OCI-LY1 (cell line): ENCODE data around the gene MGAT4B.

Experiments
- H2AFZ ChIP-seq: fragments of 200-600 bp; sonication (generic), shearing (Covaris generic); 2 replicates; pipeline ENCODE4 v1.6.0; 2014; ENCODE audit warnings: antibody characterized with exemption, mild to moderate bottlenecking, low read length
- H3F3A ChIP-seq: fragments of 200-600 bp; sonication (generic), shearing (Covaris generic); 2 replicates; pipeline ENCODE4 v1.6.0; 2014; ENCODE audit warnings: mild to moderate bottlenecking, antibody characterized with exemption, low read length, moderate library complexity; ENCODE audit not compliant: insufficient read depth
- H3K27ac ChIP-seq: fragments of 200-600 bp; sonication (generic); 2 replicates; pipeline ENCODE4 v1.5.1; 2014; ENCODE audit warnings: low read length, mixed run types, mild to moderate bottlenecking, low read depth; ENCODE audit not compliant: poor library complexity, severe bottlenecking
- H3K27me3 ChIP-seq: fragments of 200-600 bp; sonication (generic); 2 replicates; pipeline ENCODE4 v1.6.0; 2014; ENCODE audit warnings: antibody characterized with exemption, mild to moderate bottlenecking, low read length, moderate library complexity; ENCODE audit not compliant: insufficient read depth
- H3K36me3 ChIP-seq: fragments of 200-600 bp; sonication (generic); 2 replicates; pipeline ENCODE4 v1.6.1; 2014; ENCODE audit warnings: mild to moderate bottlenecking, antibody characterized with exemption, low read length, moderate library complexity, mixed read lengths; ENCODE audit not compliant: insufficient read depth
- H3K4me1 ChIP-seq: fragments of 200-600 bp; sonication (generic); 2 replicates; pipeline ENCODE4 v1.5.1; 2014; ENCODE audit warnings: mild to moderate bottlenecking, low read length, moderate library complexity; ENCODE audit not compliant: insufficient read depth, severe bottlenecking
- H3K4me2 ChIP-seq: fragments of 200-600 bp; sonication (generic), shearing (Covaris generic); 2 replicates; pipeline ENCODE4 v1.6.1; 2014; ENCODE audit warnings: low read length
- H3K4me3 ChIP-seq: fragments of 200-600 bp; sonication (generic); 2 replicates; pipeline ENCODE4 v1.5.1; 2014; ENCODE audit warnings: low read length, low read depth, mild to moderate bottlenecking, mixed read lengths; ENCODE audit not compliant: poor library complexity, severe bottlenecking
- H3K79me2 ChIP-seq: fragments of 200-600 bp; shearing (Covaris generic); 2 replicates; pipeline ENCODE4 v1.6.1; 2016; ENCODE audit warnings: mixed run types, low read length, mixed read lengths; ENCODE audit not compliant: insufficient read depth
- H3K9ac ChIP-seq: fragments of 200-600 bp; sonication (generic), shearing (Covaris generic); 2 replicates; pipeline ENCODE4 v1.6.1; 2014; ENCODE audit warnings: mild to moderate bottlenecking, low read length, mixed read lengths
- H3K9me2 ChIP-seq: fragments of 200-600 bp; sonication (generic), shearing (Covaris generic); 2 replicates; pipeline ENCODE4 v1.6.1; 2014; ENCODE audit warnings: low read depth, mild to moderate bottlenecking, low read length, mixed read lengths
- H3K9me3 ChIP-seq: fragments of 200-600 bp; shearing (Covaris generic); 2 replicates; pipeline ENCODE4 v1.6.1; 2014; ENCODE audit warnings: low read length, mixed read lengths
- H4K20me1 ChIP-seq: fragments of 200-600 bp; sonication (generic), shearing (Covaris generic); 2 replicates; pipeline ENCODE4 v1.6.0; 2016; ENCODE audit warnings: mild to moderate bottlenecking, low read length; ENCODE audit not compliant: insufficient read depth
- CTCF ChIP-seq: fragments of 200-600 bp; sonication (generic), shearing (Covaris generic); IDR thresholded peaks from 2 replicates; pipeline ENCODE4 v1.5.1; 2017; ENCODE audit warnings: mild to moderate bottlenecking, antibody characterized with exemption, low read length, moderate library complexity, mixed read lengths
- EZH2 ChIP-seq: fragments of 200-600 bp; sonication (generic), shearing (Covaris generic); IDR thresholded peaks from 2 replicates; pipeline ENCODE4 v1.8.0; 2017; ENCODE audit warnings: borderline replicate concordance, mixed run types, mild to moderate bottlenecking, antibody characterized with exemption, low read length, moderate library complexity, mixed read lengths

Gene MGAT4B

GRCh38 chr5:179834120-179834519 is 27.5 kb upstream of the MGAT4B start:
- Histone ChIP-seq H3K9ac (no peak overlapping the region), H3K27me3 (no peaks in the 10 kb centered on the region), H3F3A (no peaks in the 10 kb centered on the region), H3K79me2 (no peaks in the 10 kb centered on the region), H3K9me2 (no peaks in the 10 kb centered on the region), H3K27ac (no peak overlapping the region), H3K9me3 (no peaks in the 10 kb centered on the region), H3K4me1 (no peaks in the 10 kb centered on the region), H4K20me1 (no peaks in the 10 kb centered on the region), H3K4me2 (no peak overlapping the region), H3K4me3 (no peak overlapping the region), H2AFZ (no peak overlapping the region), H3K36me3 (peaks cover 82% of the 10 kb centered on the region)
- TF ChIP-seq CTCF: no peak
- no peak for TF ChIP-seq EZH2

GRCh38 chr5:179833709-179834070 is 27.0 kb upstream of the MGAT4B start:
- Histone ChIP-seq H3K79me2 (no peaks in the 10 kb centered on the region), H3K27me3 (no peaks in the 10 kb centered on the region), H3K9ac (no peak overlapping the region), H3K4me3 (no peak overlapping the region), H3K4me1 (no peaks in the 10 kb centered on the region), H4K20me1 (no peaks in the 10 kb centered on the region), H3K36me3 (peaks cover 85% of the 10 kb centered on the region), H3F3A (no peaks in the 10 kb centered on the region), H3K27ac (no peak overlapping the region), H3K9me2 (no peaks in the 10 kb centered on the region), H3K4me2 (no peak overlapping the region), H2AFZ (no peak overlapping the region), H3K9me3 (no peaks in the 10 kb centered on the region)
- TF ChIP-seq EZH2 (no peak), CTCF (no peak)

- TF ChIP-seq CTCF: no peak
- no peak for TF ChIP-seq EZH2
- Histone ChIP-seq H3K4me1 (no peaks in the 10 kb centered on the region), H3K4me2 (no peak overlapping the region), H3F3A (no peaks in the 10 kb centered on the region), H3K79me2 (no peaks in the 10 kb centered on the region), H3K27me3 (no peaks in the 10 kb centered on the region), H3K27ac (no peak overlapping the region), H4K20me1 (no peaks in the 10 kb centered on the region), H3K9me2 (no peaks in the 10 kb centered on the region), H3K4me3 (no peak overlapping the region), H3K36me3 (peaks cover 85% of the 10 kb centered on the region), H3K9ac (no peak overlapping the region), H2AFZ (no peak overlapping the region), H3K9me3 (no peaks in the 10 kb centered on the region)
Observed at GRCh38 chr5:179833056-179833708, 26.5 kb upstream of the MGAT4B start.
